ENCODE measurements around the gene CIB4. TPM values are rescaled to one million over a fixed set of nuclear protein-coding genes. Genes with fewer than 3 reads are reported as not detected.
A peak's percentile ranks its signal among the peaks of the same experiment; 100 is the strongest.

CIB4 gene
- polyA plus RNA-seq, 3 donors from 2014 or later = not detected

GRCh38 chr2:26631401-26632170 is 9.6 kb downstream of the CIB4 start:
- H3K27ac Mint-ChIP-seq = peak overlapping the region in 1 of 6 donors; percentile 36
- no peak overlapping the region for H3K4me3 Mint-ChIP-seq
- H3K9me3 Mint-ChIP-seq = no peaks in the 10 kb centered on the region
- DNase-seq = no peak
- peaks cover 1 to 6% (median 4%) of the 10 kb centered on the region in 3 donors for H3K27me3 Mint-ChIP-seq (ENCODE audit: low read depth in 3 of 3)
- no peaks in the 10 kb centered on the region for H3K4me1 Mint-ChIP-seq
- H3K36me3 Mint-ChIP-seq = no peaks in the 10 kb centered on the region

- no peaks in the 10 kb centered on the region for H3K9me3 Mint-ChIP-seq
- no peak for DNase-seq
- peaks cover 3 to 7% (median 6%) of the 10 kb centered on the region in 3 donors for H3K27me3 Mint-ChIP-seq (ENCODE audit: low read depth in 3 of 3)
- no peaks in the 10 kb centered on the region for H3K36me3 Mint-ChIP-seq
- H3K27ac Mint-ChIP-seq = no peak overlapping the region
- no peaks in the 10 kb centered on the region for H3K4me1 Mint-ChIP-seq
- no peak overlapping the region for H3K4me3 Mint-ChIP-seq
Observed at GRCh38 chr2:26630669-26631360, 10.4 kb downstream of the CIB4 start.

- Mint-ChIP-seq H3K9me3 (no peaks in the 10 kb centered on the region), H3K27ac (no peak overlapping the region), H3K4me3 (no peak overlapping the region), H3K4me1 (no peaks in the 10 kb centered on the region), H3K36me3 (no peaks in the 10 kb centered on the region), H3K27me3 (ENCODE audit: low read depth in 3 of 3) (peaks cover 6 to 7% (median 6%) of the 10 kb centered on the region in 3 donors)
- no peak for DNase-seq
Observed at GRCh38 chr2:26630235-26630634, 10.9 kb downstream of the CIB4 start.

- peaks cover 6 to 7% (median 6%) of the 10 kb centered on the region in 3 donors for H3K27me3 Mint-ChIP-seq (ENCODE audit: low read depth in 3 of 3)
- no peaks in the 10 kb centered on the region for H3K36me3 Mint-ChIP-seq
- no peak overlapping the region for H3K27ac Mint-ChIP-seq
- no peaks in the 10 kb centered on the region for H3K4me1 Mint-ChIP-seq
- no peak overlapping the region for H3K4me3 Mint-ChIP-seq
- H3K9me3 Mint-ChIP-seq = no peaks in the 10 kb centered on the region
- no peak for DNase-seq
Observed at GRCh38 chr2:26629751-26630150, 11.4 kb downstream of the CIB4 start.

- Mint-ChIP-seq H3K27ac (no peak overlapping the region), H3K9me3 (no peaks in the 10 kb centered on the region), H3K4me1 (no peaks in the 10 kb centered on the region), H3K27me3 (ENCODE audit: low read depth in 3 of 3) (peaks cover 6 to 7% (median 6%) of the 10 kb centered on the region in 3 donors), H3K36me3 (no peaks in the 10 kb centered on the region), H3K4me3 (no peak overlapping the region)
- no peak for DNase-seq
Observed at GRCh38 chr2:26629346-26629630, 11.9 kb downstream of the CIB4 start.

- no peak overlapping the region for H3K27ac Mint-ChIP-seq
Observed at GRCh38 chr2:26628561-26629345, 12.4 kb downstream of the CIB4 start.

GRCh38 chr2:26627350-26628105 is 13.6 kb downstream of the CIB4 start:
- no peak overlapping the region for H3K27ac Mint-ChIP-seq

More at GRCh38 chr2:26628561-26629345, 12.4 kb downstream of the CIB4 start:
- H3K4me1 Mint-ChIP-seq = no peaks in the 10 kb centered on the region
- no peaks in the 10 kb centered on the region for H3K9me3 Mint-ChIP-seq
- no peak for DNase-seq
- no peak overlapping the region for H3K4me3 Mint-ChIP-seq
- H3K36me3 Mint-ChIP-seq = no peaks in the 10 kb centered on the region
- peaks cover 7 to 9% (median 7%) of the 10 kb centered on the region in 3 donors for H3K27me3 Mint-ChIP-seq (ENCODE audit: low read depth in 3 of 3)

GRCh38 chr2:26626606-26627005 is 14.6 kb downstream of the CIB4 start:
- no peaks in the 10 kb centered on the region for H3K36me3 Mint-ChIP-seq
- H3K27me3 Mint-ChIP-seq (ENCODE audit: low read depth in 3 of 3) = peaks cover 3 to 8% (median 7%) of the 10 kb centered on the region in 3 donors
- H3K27ac Mint-ChIP-seq = no peak overlapping the region
- no peaks in the 10 kb centered on the region for H3K9me3 Mint-ChIP-seq
- H3K4me1 Mint-ChIP-seq = no peaks in the 10 kb centered on the region
- DNase-seq = no peak
- no peak overlapping the region for H3K4me3 Mint-ChIP-seq

More at GRCh38 chr2:26627350-26628105, 13.6 kb downstream of the CIB4 start:
- DNase-seq = no peak
- Mint-ChIP-seq H3K4me3 (no peak overlapping the region), H3K9me3 (no peaks in the 10 kb centered on the region), H3K4me1 (no peaks in the 10 kb centered on the region), H3K36me3 (no peaks in the 10 kb centered on the region), H3K27me3 (ENCODE audit: low read depth in 3 of 3) (peaks cover 7 to 9% (median 8%) of the 10 kb centered on the region in 3 donors)

GRCh38 chr2:26623541-26624495 is 17.3 kb downstream of the CIB4 start:
- H3K36me3 Mint-ChIP-seq = no peaks in the 10 kb centered on the region
- DNase-seq = no peak
- no peaks in the 10 kb centered on the region for H3K9me3 Mint-ChIP-seq
- H3K4me1 Mint-ChIP-seq = peaks cover 5 to 7% of the 10 kb centered on the region in 2 donors
- H3K4me3 Mint-ChIP-seq = no peak overlapping the region
- peaks cover 8 to 13% (median 10%) of the 10 kb centered on the region in 3 donors for H3K27me3 Mint-ChIP-seq (ENCODE audit: low read depth in 3 of 3)
- H3K27ac Mint-ChIP-seq = no peak overlapping the region

- no peaks in the 10 kb centered on the region for H3K9me3 Mint-ChIP-seq
Observed at GRCh38 chr2:26621469-26622199, 19.5 kb downstream of the CIB4 start.

GRCh38 chr2:26620031-26620605 is 21.0 kb downstream of the CIB4 start:
- H3K9me3 Mint-ChIP-seq = no peaks in the 10 kb centered on the region

More at GRCh38 chr2:26621469-26622199, 19.5 kb downstream of the CIB4 start:
- Mint-ChIP-seq H3K4me1 (peaks cover 5 to 7% of the 10 kb centered on the region in 2 donors), H3K36me3 (no peaks in the 10 kb centered on the region), H3K4me3 (no peak overlapping the region), H3K27ac (no peak overlapping the region), H3K27me3 (ENCODE audit: low read depth in 3 of 3) (peaks cover 6 to 15% (median 13%) of the 10 kb centered on the region in 3 donors)
- DNase-seq = no peak

GRCh38 chr2:26619521-26619951 is 21.6 kb downstream of the CIB4 start:
- peaks cover 5 to 7% of the 10 kb centered on the region in 2 donors for H3K4me1 Mint-ChIP-seq
- H3K9me3 Mint-ChIP-seq = no peaks in the 10 kb centered on the region
- no peaks in the 10 kb centered on the region for H3K36me3 Mint-ChIP-seq
- peak overlapping the region in 1 of 5 donors; percentile 34 for H3K4me3 Mint-ChIP-seq
- no peak for DNase-seq
- H3K27ac Mint-ChIP-seq = peak overlapping the region in 1 of 6 donors; percentile 1
- H3K27me3 Mint-ChIP-seq (ENCODE audit: low read depth in 3 of 3) = peaks cover 2 to 15% (median 8%) of the 10 kb centered on the region in 3 donors

More at GRCh38 chr2:26620031-26620605, 21.0 kb downstream of the CIB4 start:
- H3K4me1 Mint-ChIP-seq = peaks cover 5 to 7% of the 10 kb centered on the region in 2 donors
- DNase-seq = no peak
- H3K4me3 Mint-ChIP-seq = no peak overlapping the region
- no peaks in the 10 kb centered on the region for H3K36me3 Mint-ChIP-seq
- no peak overlapping the region for H3K27ac Mint-ChIP-seq
- peaks cover 2 to 15% (median 8%) of the 10 kb centered on the region in 3 donors for H3K27me3 Mint-ChIP-seq (ENCODE audit: low read depth in 3 of 3)

All from immature natural killer cell (primary cell).